ENCODE measurements around the gene CD52.

DNA sequence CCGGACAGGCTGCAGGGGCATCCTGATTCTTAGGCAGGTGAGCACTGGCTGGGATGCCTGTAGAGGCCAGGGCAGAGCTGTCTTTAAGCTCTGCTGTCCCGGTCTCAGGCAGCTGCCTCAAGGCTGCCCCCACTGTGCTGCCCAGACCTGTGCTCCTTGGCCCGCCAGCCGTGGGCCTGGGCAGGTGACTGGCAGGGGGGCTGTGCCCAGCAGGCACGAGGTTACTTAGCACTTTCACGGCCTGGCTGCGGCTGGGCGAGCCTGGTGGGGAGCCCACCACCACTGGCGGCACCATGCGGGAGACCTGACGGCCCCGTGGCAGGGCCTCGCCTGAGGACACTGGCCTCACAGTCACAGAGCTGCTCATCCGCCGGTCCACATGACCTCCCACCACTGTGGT, 28.0 kb downstream of the CD52 start:
- TF ChIP-seq, protein P1, sequence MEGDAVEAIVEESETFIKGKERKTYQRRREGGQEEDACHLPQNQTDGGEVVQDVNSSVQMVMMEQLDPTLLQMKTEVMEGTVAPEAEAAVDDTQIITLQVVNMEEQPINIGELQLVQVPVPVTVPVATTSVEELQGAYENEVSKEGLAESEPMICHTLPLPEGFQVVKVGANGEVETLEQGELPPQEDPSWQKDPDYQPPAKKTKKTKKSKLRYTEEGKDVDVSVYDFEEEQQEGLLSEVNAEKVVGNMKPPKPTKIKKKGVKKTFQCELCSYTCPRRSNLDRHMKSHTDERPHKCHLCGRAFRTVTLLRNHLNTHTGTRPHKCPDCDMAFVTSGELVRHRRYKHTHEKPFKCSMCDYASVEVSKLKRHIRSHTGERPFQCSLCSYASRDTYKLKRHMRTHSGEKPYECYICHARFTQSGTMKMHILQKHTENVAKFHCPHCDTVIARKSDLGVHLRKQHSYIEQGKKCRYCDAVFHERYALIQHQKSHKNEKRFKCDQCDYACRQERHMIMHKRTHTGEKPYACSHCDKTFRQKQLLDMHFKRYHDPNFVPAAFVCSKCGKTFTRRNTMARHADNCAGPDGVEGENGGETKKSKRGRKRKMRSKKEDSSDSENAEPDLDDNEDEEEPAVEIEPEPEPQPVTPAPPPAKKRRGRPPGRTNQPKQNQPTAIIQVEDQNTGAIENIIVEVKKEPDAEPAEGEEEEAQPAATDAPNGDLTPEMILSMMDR (IDR thresholded peaks at IDR 0.05; ENCODE audit: low read depth, low read length) = no peak
- no peak for TF ChIP-seq EZH2phosphoT487 (IDR thresholded peaks at IDR 0.05; ENCODE audit: low read depth)
